Cardiac fibroblast (primary cell): ENCODE results near the gene PHACTR3.
A peak's percentile ranks its signal among the peaks of the same experiment; 100 is the strongest.

Experiments used
- DNase-seq, 2 donors: peaks; one replicate each; pipeline versions ENCODE4 v3.0.0 to v3.0.0-alpha.2; 2010; ENCODE audit warnings: low read depth in 2 of 2
- H3K4me3 ChIP-seq, 2 donors: replicated peaks in 1 of 2; 1 replicate in 1 of 2; 2 replicates in 1 of 2; pipeline ENCODE4 v1.5.1; 2011; ENCODE audit warnings: low read depth in 2 of 2, low read length in 2 of 2, mild to moderate bottlenecking in 2 of 2, moderate library complexity in 1 of 2
- TF ChIP-seq, protein P1 (sequence below): IDR thresholded peaks from one replicate; pipeline ENCODE4 v1.5.1; 2011; ENCODE audit warnings: low read depth, mild to moderate bottlenecking, low read length, inconsistent platforms

The PHACTR3 gene

DNA sequence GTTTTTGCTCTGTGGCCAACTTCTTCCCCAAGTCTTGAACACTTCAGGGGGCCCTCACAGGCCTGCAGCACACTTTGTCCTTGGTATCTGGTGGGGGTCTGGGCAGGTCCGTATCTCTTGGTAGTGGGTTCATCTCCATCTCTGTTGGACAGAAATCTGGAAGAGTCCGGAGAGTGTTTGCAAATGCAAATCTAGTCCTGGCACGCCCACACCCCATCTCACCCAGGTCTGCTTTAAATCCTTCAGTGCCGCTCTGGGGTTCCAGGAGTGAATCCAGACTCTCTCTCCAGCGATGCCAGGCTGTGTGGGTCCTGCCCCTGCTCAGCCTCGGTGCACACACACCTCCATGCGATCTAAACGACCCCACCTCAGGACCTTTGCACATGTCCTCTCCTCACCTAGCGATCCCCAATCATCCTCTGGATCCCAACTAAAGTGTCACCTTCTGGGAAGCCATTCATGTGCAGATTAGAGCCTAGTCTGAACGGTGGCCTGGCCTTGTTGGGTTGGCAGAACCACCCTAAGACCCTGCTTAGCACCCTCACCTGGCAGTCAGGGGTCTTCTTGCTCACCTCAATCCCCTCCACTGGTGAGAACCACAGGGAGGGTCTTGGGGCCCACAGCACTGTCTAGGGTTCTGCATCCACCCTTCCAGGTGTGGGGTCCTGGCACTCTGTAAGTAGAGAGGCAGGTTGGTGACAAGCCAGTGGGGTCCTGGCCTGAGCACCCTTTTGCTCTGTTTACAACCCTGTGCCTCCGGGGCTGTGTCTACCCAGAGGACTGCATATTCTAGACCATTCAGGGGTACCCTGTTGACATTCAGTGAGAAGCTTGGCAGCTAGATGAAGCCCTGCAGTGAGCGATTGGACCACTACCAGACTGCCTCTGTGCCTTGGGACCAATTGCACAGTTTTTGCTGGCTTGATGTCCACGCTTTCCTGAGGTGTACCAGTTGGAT lies 228.3 kb downstream of the PHACTR3 start:
- no peak overlapping the region for H3K4me3 ChIP-seq
- DNase-seq = no peak
- TF ChIP-seq, protein P1, sequence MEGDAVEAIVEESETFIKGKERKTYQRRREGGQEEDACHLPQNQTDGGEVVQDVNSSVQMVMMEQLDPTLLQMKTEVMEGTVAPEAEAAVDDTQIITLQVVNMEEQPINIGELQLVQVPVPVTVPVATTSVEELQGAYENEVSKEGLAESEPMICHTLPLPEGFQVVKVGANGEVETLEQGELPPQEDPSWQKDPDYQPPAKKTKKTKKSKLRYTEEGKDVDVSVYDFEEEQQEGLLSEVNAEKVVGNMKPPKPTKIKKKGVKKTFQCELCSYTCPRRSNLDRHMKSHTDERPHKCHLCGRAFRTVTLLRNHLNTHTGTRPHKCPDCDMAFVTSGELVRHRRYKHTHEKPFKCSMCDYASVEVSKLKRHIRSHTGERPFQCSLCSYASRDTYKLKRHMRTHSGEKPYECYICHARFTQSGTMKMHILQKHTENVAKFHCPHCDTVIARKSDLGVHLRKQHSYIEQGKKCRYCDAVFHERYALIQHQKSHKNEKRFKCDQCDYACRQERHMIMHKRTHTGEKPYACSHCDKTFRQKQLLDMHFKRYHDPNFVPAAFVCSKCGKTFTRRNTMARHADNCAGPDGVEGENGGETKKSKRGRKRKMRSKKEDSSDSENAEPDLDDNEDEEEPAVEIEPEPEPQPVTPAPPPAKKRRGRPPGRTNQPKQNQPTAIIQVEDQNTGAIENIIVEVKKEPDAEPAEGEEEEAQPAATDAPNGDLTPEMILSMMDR = no peak

DNA sequence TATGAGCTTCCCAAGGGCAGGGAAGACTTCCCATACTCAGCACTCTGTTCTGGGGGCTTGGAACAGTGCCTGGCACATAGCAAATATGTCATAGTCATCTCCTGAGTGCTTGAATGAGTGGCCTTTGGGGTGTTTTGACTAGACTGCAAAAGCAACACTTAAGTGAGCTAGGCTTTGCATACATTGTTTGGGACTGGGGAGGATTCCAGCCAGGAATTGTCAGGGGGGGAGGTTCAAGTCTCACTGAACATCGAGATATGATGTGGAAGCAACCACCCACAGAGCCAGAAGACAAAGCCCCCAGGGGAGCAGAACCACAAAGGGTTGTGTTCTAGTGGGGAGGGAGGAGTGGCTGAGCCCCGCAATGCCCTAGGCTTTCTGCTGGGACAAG lies 230.7 kb downstream of the PHACTR3 start:
- no peak overlapping the region for H3K4me3 ChIP-seq
- TF ChIP-seq, protein P1 = no peak
- DNase-seq = peak in 1 of 2 donors; percentile 12

GRCh38 chr20:59835448-59836395 lies 231.4 kb downstream of the PHACTR3 start:
- no peak overlapping the region for H3K4me3 ChIP-seq
- peak; percentile 24 to 50 for DNase-seq
- TF ChIP-seq, protein P1 = no peak

DNA sequence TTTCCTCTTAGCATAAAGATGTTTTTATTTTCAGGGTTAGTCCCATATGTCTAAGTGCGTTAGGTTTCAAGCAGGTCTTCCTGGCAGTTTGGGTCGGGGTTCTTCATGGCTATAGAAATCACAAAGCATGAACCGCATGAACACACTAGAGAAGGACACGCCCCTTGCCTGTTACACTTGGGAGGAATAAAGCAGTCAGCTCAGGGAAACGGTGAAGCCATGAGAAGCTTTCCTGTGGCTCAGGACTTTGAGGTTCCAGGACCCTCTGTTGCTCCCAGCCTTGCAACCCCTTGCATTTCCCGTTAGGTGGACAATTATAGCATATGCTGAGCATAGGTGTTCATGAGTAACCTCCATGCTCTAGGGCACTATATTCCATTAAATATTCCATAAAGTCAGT lies 232.4 kb downstream of the PHACTR3 start:
- no peak for DNase-seq

DNA sequence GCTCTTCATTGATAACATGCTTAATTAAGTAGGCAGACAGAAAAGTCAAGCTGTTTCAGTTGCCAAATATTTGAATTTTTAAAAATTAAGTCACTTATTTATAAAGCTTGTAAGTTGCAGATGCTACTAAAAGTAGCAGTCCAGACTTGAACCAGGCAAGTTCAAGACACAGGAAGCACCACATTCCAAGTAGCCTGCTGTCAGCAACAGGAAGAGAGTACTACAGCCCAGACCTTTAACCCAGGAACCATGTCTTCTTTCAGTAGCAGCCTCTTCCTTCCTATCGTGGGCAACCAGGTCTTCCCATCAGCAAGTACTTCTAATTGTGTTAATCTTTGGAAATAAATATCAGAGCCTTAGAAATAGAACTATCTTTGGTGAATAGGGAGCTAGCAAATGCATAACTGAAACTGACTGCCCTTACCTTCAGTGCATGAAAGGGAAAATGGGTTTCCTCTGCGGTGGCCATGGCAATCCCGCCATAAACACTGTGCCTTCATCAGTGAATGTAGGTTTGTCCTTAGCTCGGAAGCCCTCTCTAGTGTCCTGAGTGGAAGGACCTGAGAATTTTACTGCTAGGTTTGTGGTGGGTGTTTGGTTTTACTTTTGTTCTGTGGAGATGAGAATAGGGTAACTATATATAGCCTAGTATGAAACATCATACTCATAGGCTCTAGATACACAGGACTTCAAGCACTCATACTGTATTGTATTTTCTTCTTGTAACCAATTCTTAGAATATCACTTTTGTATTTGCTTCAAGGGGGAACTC lies 233.5 kb downstream of the PHACTR3 start:
- no peak overlapping the region for H3K4me3 ChIP-seq
- TF ChIP-seq, protein P1 = no peak
- no peak for DNase-seq

More for the DNA sequence above, 232.4 kb downstream of the PHACTR3 start:
- H3K4me3 ChIP-seq = no peak overlapping the region
- TF ChIP-seq, protein P1 = no peak

GRCh38 chr20:59839400-59839799 lies 235.1 kb downstream of the PHACTR3 start:
- H3K4me3 ChIP-seq = no peak overlapping the region
- no peak for DNase-seq
- TF ChIP-seq, protein P1 = no peak
